ENCODE data around the gene PRKN. TPM values are rescaled to one million over a fixed set of nuclear protein-coding genes. Genes with fewer than 3 reads are reported as not detected.

Gene PRKN
- total RNA-seq, 1 experiment from 2014 or later: 2.0 TPM

DNA sequence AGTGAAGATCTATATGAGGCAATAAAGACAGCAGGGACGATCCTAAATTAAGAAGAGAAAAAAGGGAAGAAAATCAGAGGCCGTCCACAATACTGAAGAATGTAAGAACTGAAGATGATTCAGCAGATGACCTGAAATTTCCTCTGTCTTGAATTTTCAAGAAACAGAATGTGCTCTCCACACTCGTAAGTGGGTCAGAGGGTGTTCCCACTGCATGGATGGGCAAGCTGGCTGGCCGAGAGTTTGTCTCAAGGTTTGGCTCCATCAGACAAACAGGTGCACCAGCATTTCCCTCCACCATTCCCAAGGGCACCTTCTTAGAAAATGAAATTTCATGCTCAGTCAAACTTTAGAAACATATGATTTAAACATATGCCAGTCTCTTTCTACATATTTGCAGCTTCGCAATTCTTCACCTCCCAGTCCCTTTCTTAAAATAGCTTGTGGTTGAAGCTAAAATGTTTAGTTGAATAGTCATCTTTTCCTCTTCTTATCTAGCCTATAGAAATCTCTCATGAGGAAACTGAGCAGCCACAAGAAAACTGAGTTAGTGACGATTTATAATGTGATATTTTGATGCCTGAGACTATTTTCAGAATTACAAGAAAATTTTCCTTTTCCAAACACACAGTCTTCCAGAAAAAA is 576.4 kb downstream of the PRKN start:
- H2BK20ac ChIP-seq (ENCODE audit: low read depth, low read length, poor library complexity, severe bottlenecking): no peak overlapping the region
- peaks cover 3 to 5% of the 10 kb centered on the region in 2 experiments; a peak in 2 of 5 replicates for H3K9me3 Mint-ChIP-seq

More for the DNA sequence above, 576.4 kb downstream of the PRKN start:
- H3K4me1 Mint-ChIP-seq: peaks cover 14 to 17% of the 10 kb centered on the region in 2 experiments
- Histone ChIP-seq H3K18ac (ENCODE audit: insufficient read length, low read depth, low read length) (no peak overlapping the region), H3K9me3 (ENCODE audit: control insufficient read depth, low read depth, low read length) (no peaks in the 10 kb centered on the region), H3K4ac (ENCODE audit: low read depth, low read length) (no peak overlapping the region), H2BK15ac (ENCODE audit: low read depth, low read length) (no peak overlapping the region), H3K4me1 (ENCODE audit: insufficient read depth, low read length) (no peaks in the 10 kb centered on the region), H3K9ac (ENCODE audit: extremely low read depth, insufficient read length, low read length) (no peak overlapping the region), H2BK120ac (ENCODE audit: low read depth, low read length, poor library complexity, severe bottlenecking) (no peak overlapping the region), H4K20me1 (ENCODE audit: control insufficient read depth, insufficient read depth, insufficient read length) (no peaks in the 10 kb centered on the region), H3K79me2 (ENCODE audit: insufficient read depth, low read length) (no peaks in the 10 kb centered on the region), H3K14ac (ENCODE audit: insufficient read depth, low read length) (no peak overlapping the region), H3K27me3 (ENCODE audit: insufficient read depth, low read length) (no peaks in the 10 kb centered on the region), H2AK5ac (ENCODE audit: insufficient read length, low read length) (no peak overlapping the region), H3K27ac (ENCODE audit: insufficient read length, low read depth, low read length) (no peak overlapping the region), H3K4me2 (ENCODE audit: insufficient read depth, insufficient read length, low read length) (no peak overlapping the region), H2BK12ac (ENCODE audit: insufficient read length, low read depth, low read length) (no peak overlapping the region), H3K23ac (ENCODE audit: insufficient read length, low read depth, low read length) (no peak overlapping the region), H2BK5ac (ENCODE audit: insufficient read length, low read length) (no peak overlapping the region), H3T11ph (ENCODE audit: low read length) (no peak overlapping the region), H3K56ac (ENCODE audit: insufficient read length, low read depth, low read length) (no peak overlapping the region), H4K8ac (replicated peaks; ENCODE audit: insufficient read length, low read depth, low read length) (no peak overlapping the region), H2AFZ (ENCODE audit: low read length) (no peak overlapping the region), H4K5ac (ENCODE audit: insufficient read length, low read depth, low read length) (no peak overlapping the region), H3K79me1 (ENCODE audit: insufficient read depth, low read depth, low read length, poor library complexity, severe bottlenecking) (no peaks in the 10 kb centered on the region), H4K91ac (ENCODE audit: insufficient read length, low read depth, low read length) (no peak overlapping the region), H3K23me2 (ENCODE audit: insufficient read length, low read depth, low read length, poor library complexity, severe bottlenecking) (no peaks in the 10 kb centered on the region)
- H3K27ac Mint-ChIP-seq: no peak overlapping the region
- no peak overlapping the region for H3K4me3 Mint-ChIP-seq
- WGBS (ENCODE audit: extremely low coverage, insufficient read length, low lambda C conversion rate): no CpG with 5 or more reads among the region's 6 CpGs
- no peak for DNase-seq
- H3K36me3 Mint-ChIP-seq (ENCODE audit: insufficient read depth in 1 of 3, low read depth in 3 of 3): no peaks in the 10 kb centered on the region
- no peaks in the 10 kb centered on the region for H3K27me3 Mint-ChIP-seq (ENCODE audit: low read depth)
- TF ChIP-seq, protein P1, sequence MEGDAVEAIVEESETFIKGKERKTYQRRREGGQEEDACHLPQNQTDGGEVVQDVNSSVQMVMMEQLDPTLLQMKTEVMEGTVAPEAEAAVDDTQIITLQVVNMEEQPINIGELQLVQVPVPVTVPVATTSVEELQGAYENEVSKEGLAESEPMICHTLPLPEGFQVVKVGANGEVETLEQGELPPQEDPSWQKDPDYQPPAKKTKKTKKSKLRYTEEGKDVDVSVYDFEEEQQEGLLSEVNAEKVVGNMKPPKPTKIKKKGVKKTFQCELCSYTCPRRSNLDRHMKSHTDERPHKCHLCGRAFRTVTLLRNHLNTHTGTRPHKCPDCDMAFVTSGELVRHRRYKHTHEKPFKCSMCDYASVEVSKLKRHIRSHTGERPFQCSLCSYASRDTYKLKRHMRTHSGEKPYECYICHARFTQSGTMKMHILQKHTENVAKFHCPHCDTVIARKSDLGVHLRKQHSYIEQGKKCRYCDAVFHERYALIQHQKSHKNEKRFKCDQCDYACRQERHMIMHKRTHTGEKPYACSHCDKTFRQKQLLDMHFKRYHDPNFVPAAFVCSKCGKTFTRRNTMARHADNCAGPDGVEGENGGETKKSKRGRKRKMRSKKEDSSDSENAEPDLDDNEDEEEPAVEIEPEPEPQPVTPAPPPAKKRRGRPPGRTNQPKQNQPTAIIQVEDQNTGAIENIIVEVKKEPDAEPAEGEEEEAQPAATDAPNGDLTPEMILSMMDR (conservative IDR thresholded peaks at IDR 0.05): no peak
